ENCODE data around the gene NXPH3.

DNA sequence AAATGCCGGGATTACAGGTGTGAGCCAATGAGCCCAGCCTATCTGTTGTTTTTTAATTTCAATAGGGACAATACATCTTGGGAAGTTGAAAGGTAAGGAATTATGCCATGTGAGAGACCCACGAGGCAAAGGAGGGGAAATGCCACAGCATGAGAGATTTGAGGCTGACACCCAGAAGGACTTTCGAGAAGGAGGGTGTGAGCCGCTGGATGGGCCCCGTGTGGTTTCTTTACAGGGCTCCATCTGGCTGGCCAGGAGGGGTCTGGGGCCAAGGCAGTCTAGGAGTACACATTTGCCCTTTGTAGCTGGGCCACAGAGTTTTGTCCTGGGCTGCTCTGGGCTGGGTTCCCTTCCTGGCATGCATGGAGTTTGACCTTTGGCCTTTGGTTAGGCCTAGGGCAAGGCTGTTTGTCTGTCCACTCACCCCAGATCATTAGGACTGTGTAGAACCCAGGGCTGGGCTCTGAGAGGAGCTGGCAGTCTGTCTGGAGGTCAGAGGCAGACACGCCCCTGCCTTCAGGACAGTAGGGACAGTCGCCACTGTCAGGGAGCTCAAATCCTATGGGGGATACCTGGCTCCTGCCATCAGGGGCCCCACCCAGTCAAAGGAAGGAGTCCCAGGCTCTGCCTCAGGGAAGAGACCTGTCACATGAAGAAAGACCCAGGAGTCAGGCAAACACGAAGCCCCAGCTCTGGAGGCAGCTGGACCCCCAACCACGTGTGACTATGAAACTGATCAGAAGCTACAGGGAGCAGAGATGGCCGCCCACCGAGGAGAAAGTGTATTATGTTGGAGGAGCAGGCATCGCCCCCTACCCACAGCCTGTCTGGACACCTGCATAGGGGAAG is 24.2 kb upstream of the NXPH3 start:
- TF ChIP-seq EP300 (IDR thresholded peaks at IDR 0.05; ENCODE audit: borderline replicate concordance in 1 of 2, control insufficient read depth in 1 of 2, low read depth in 2 of 2, low read length in 2 of 2): no peak
- TF ChIP-seq RAD21 (IDR thresholded peaks at IDR 0.05; ENCODE audit: insufficient read depth, low read depth, low read length): no peak
- TF ChIP-seq, protein P1, sequence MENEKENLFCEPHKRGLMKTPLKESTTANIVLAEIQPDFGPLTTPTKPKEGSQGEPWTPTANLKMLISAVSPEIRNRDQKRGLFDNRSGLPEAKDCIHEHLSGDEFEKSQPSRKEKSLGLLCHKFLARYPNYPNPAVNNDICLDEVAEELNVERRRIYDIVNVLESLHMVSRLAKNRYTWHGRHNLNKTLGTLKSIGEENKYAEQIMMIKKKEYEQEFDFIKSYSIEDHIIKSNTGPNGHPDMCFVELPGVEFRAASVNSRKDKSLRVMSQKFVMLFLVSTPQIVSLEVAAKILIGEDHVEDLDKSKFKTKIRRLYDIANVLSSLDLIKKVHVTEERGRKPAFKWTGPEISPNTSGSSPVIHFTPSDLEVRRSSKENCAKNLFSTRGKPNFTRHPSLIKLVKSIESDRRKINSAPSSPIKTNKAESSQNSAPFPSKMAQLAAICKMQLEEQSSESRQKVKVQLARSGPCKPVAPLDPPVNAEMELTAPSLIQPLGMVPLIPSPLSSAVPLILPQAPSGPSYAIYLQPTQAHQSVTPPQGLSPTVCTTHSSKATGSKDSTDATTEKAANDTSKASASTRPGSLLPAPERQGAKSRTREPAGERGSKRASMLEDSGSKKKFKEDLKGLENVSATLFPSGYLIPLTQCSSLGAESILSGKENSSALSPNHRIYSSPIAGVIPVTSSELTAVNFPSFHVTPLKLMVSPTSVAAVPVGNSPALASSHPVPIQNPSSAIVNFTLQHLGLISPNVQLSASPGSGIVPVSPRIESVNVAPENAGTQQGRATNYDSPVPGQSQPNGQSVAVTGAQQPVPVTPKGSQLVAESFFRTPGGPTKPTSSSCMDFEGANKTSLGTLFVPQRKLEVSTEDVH (IDR thresholded peaks at IDR 0.05; ENCODE audit: low read depth, partially characterized antibody): no peak

All from GM12878 (cell line).